HepG2 (cell line): ENCODE results near the gene ZBTB45. TPM values are rescaled to one million over a fixed set of nuclear protein-coding genes. Genes with fewer than 3 reads are reported as not detected.

Experiments used
- AKAP8 ChIP-seq: sonication (generic); formaldehyde crosslinking; IDR thresholded peaks from 2 replicates; pipeline ENCODE4 v1.5.1; 2020; ENCODE audit warnings: mild to moderate bottlenecking, missing genetic modification reagents
- HDAC1 ChIP-seq: sonication (generic); formaldehyde crosslinking; IDR thresholded peaks from 2 replicates; pipeline ENCODE4 v1.5.1; 2020; ENCODE audit warnings: mild to moderate bottlenecking, missing genetic modification reagents
- JARID2 ChIP-seq: sonication (generic); formaldehyde crosslinking; IDR thresholded peaks from 2 replicates; pipeline ENCODE4 v1.8.1; 2023; ENCODE audit warnings: missing genetic modification reagents, inconsistent platforms; ENCODE audit not compliant: insufficient replicate concordance
- KDM5A ChIP-seq: fragments of 200-600 bp; sonication (generic); IDR thresholded peaks from 2 replicates; pipeline ENCODE4 v1.7.0; 2018; ENCODE audit warnings: antibody characterized with exemption, mild to moderate bottlenecking, low read length, borderline replicate concordance
- NR2C2 ChIP-seq: sonication (generic); formaldehyde crosslinking; IDR thresholded peaks from 2 replicates; pipeline ENCODE4 v1.4.0; 2020; ENCODE audit warnings: missing genetic modification reagents, mild to moderate bottlenecking, moderate library complexity, borderline replicate concordance
- NR2F6 ChIP-seq, 2 experiments: IDR thresholded peaks; 2 replicates each; pipeline ENCODE4 v1.6.1; 2016; ENCODE audit warnings: antibody characterized with exemption in 1 of 2, mild to moderate bottlenecking in 1 of 2
- PHF21A ChIP-seq: sonication (generic); formaldehyde crosslinking; IDR thresholded peaks from 2 replicates; pipeline ENCODE4 v1.5.0; 2020; ENCODE audit warnings: mild to moderate bottlenecking, missing genetic modification reagents
- PRDM10 ChIP-seq: sonication (generic); formaldehyde crosslinking; IDR thresholded peaks from 2 replicates; pipeline ENCODE4 v1.4.0; 2020; ENCODE audit warnings: low read depth, missing genetic modification reagents
- SAP130 ChIP-seq: IDR thresholded peaks from 2 replicates; pipeline ENCODE4 v1.6.1; 2016; ENCODE audit warnings: low read depth
- ZKSCAN5 ChIP-seq: sonication (generic); formaldehyde crosslinking; IDR thresholded peaks from 2 replicates; pipeline ENCODE4 v1.5.1; 2020; ENCODE audit warnings: mild to moderate bottlenecking, missing genetic modification reagents
- ZNF12 ChIP-seq: sonication (generic); formaldehyde crosslinking; IDR thresholded peaks from 2 replicates; pipeline ENCODE4 v1.5.0; 2020; ENCODE audit warnings: missing genetic modification reagents
- ZNF460 ChIP-seq: sonication (generic); formaldehyde crosslinking; IDR thresholded peaks from 2 replicates; pipeline ENCODE4 v1.5.1; 2020; ENCODE audit warnings: missing genetic modification reagents, mild to moderate bottlenecking, borderline replicate concordance
- ZNF503 ChIP-seq: sonication (generic); formaldehyde crosslinking; IDR thresholded peaks from 2 replicates; pipeline ENCODE4 v1.4.0; 2020; ENCODE audit warnings: missing genetic modification reagents
- ZNF569 ChIP-seq: sonication (generic); formaldehyde crosslinking; IDR thresholded peaks from 2 replicates; pipeline ENCODE4 v1.5.0; 2020; ENCODE audit warnings: mild to moderate bottlenecking, missing genetic modification reagents, moderate library complexity, borderline replicate concordance
- ZNF607 ChIP-seq: sonication (generic); formaldehyde crosslinking; IDR thresholded peaks from 2 replicates; pipeline ENCODE4 v1.5.1; 2020; ENCODE audit warnings: missing genetic modification reagents, mild to moderate bottlenecking, borderline replicate concordance
- ZNF678 ChIP-seq: sonication (generic); formaldehyde crosslinking; IDR thresholded peaks from 2 replicates; pipeline ENCODE4 v1.4.0; 2020; ENCODE audit warnings: mild to moderate bottlenecking, missing genetic modification reagents
- ZNF839 ChIP-seq: sonication (generic); formaldehyde crosslinking; IDR thresholded peaks from 2 replicates; pipeline ENCODE4 v1.4.0; 2020; ENCODE audit warnings: missing genetic modification reagents, mild to moderate bottlenecking, borderline replicate concordance
- ZSCAN20 ChIP-seq: sonication (generic); formaldehyde crosslinking; IDR thresholded peaks from 2 replicates; pipeline ENCODE4 v1.4.0; 2020; ENCODE audit warnings: missing genetic modification reagents, mild to moderate bottlenecking, borderline replicate concordance
- polyA plus RNA-seq, 8 experiments: library from polyadenylated mRNA; depleted of rRNA in 3 of 8; stranded (reverse) in 7 of 8; unstranded in 1 of 8; fragments of >200 nt; fragmentation: Illumina TruSeq in 4 of 8; extraction: Trizol in 4 of 8; gene quantifications; 2 replicates each; pipeline versions ENCODE4 v1.2.1 to v1.2.3, GENCODE V29; 2011 to 2016; ENCODE audit warnings: low read depth in 4 of 8, missing spikeins in 1 of 8, mixed read lengths in 1 of 8; ENCODE audit not compliant: insufficient read depth in 1 of 8
- total RNA-seq, 5 experiments: library from RNA; depleted of rRNA; stranded (reverse); fragments of >200 nt; fragmentation: Illumina TruSeq; extraction: Trizol; gene quantifications; 2 replicates each; pipeline ENCODE4 v1.2.3, GENCODE V29; 2016; ENCODE audit warnings: low read depth in 1 of 5
- TF ChIP-seq, protein P1 (sequence below): sonication (generic); formaldehyde crosslinking; IDR thresholded peaks from 2 replicates; pipeline ENCODE4 v1.4.0; 2020; ENCODE audit warnings: missing genetic modification reagents, low read depth, mild to moderate bottlenecking, borderline replicate concordance
- TF ChIP-seq, protein P2 (sequence below): sonication (generic); formaldehyde crosslinking; IDR thresholded peaks from 2 replicates; pipeline ENCODE4 v1.8.0; 2022; ENCODE audit warnings: mild to moderate bottlenecking, missing genetic modification reagents, moderate library complexity

Gene ZBTB45
- total and polyA plus RNA-seq, 2 of the 13 experiments (the other 11 are each of a cell fraction or from before 2014, with no cell fraction given), result 3.0 to 3.7 TPM

- TF ChIP-seq NR2C2 (CRISPR knock-in tag) (peak; percentile 98), ZNF12 (CRISPR knock-in tag) (peak; percentile 69), ZSCAN20 (CRISPR knock-in tag) (no peak), ZNF678 (CRISPR knock-in tag) (no peak), PHF21A (peak; percentile 62; the same call in 1 of the 2 replicates), ZKSCAN5 (CRISPR knock-in tag) (no peak), ZNF607 (CRISPR knock-in tag) (peak; percentile 39; the same call in 1 of the 2 replicates), NR2F6 (IDR thresholded peaks at IDR 0.05) (peak; percentile 29; the same call in 1 of the 2 replicates), NR2F6 (CRISPR knock-in tag; IDR thresholded peaks at IDR 0.05) (peak; percentile 67; the same call in 1 of the 2 replicates), PRDM10 (CRISPR knock-in tag) (peak; percentile 15; the same call in 1 of the 2 replicates), KDM5A (peak; percentile 95), SAP130 (CRISPR knock-in tag) (peak; percentile 96), ZNF569 (CRISPR knock-in tag) (no peak), HDAC1 (CRISPR knock-in tag) (peak; percentile 96), ZNF839 (CRISPR knock-in tag) (0 out of 2 replicates have a peak, but pooled peaks have one; percentile 67), ZNF503 (CRISPR knock-in tag) (0 out of 2 replicates have a peak, but pooled peaks have one; percentile 45), AKAP8 (CRISPR knock-in tag) (no peak; the same call in 1 of the 2 replicates), JARID2 (CRISPR knock-in tag) (peak; percentile 61), ZNF460 (CRISPR knock-in tag) (no peak; the same call in 1 of the 2 replicates)
- TF ChIP-seq, protein P1, sequence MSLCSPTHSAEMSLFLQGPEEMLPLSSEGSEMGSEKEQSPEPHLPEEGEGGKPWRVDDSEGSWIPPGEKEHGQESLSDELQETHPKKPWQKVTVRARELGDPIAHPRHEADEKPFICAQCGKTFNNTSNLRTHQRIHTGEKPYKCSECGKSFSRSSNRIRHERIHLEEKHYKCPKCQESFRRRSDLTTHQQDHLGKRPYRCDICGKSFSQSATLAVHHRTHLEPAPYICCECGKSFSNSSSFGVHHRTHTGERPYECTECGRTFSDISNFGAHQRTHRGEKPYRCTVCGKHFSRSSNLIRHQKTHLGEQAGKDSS (CRISPR knock-in tag), result peak; percentile 91
- TF ChIP-seq, protein P2, sequence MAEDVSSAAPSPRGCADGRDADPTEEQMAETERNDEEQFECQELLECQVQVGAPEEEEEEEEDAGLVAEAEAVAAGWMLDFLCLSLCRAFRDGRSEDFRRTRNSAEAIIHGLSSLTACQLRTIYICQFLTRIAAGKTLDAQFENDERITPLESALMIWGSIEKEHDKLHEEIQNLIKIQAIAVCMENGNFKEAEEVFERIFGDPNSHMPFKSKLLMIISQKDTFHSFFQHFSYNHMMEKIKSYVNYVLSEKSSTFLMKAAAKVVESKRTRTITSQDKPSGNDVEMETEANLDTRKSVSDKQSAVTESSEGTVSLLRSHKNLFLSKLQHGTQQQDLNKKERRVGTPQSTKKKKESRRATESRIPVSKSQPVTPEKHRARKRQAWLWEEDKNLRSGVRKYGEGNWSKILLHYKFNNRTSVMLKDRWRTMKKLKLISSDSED (CRISPR knock-in tag), result no peak
Observed at GRCh38 chr19:58499021-58499927, 20.3 kb downstream of the ZBTB45 start (continued).
